Neural progenitor cell (in vitro differentiated cells): Measurements from ENCODE around the gene HAX1.

Experiments used
- EZH2 ChIP-seq: fragments of 200-600 bp; sonication (generic); IDR thresholded peaks from 2 replicates; pipeline ENCODE4 v1.6.1; 2017; ENCODE audit warnings: antibody characterized with exemption, mild to moderate bottlenecking, moderate library complexity
- TF ChIP-seq, protein P1 (sequence below): fragments of 200-600 bp; sonication (generic); IDR thresholded peaks from 2 replicates; pipeline ENCODE4 v1.5.1; 2017; ENCODE audit warnings: antibody characterized with exemption, mild to moderate bottlenecking

DNA sequence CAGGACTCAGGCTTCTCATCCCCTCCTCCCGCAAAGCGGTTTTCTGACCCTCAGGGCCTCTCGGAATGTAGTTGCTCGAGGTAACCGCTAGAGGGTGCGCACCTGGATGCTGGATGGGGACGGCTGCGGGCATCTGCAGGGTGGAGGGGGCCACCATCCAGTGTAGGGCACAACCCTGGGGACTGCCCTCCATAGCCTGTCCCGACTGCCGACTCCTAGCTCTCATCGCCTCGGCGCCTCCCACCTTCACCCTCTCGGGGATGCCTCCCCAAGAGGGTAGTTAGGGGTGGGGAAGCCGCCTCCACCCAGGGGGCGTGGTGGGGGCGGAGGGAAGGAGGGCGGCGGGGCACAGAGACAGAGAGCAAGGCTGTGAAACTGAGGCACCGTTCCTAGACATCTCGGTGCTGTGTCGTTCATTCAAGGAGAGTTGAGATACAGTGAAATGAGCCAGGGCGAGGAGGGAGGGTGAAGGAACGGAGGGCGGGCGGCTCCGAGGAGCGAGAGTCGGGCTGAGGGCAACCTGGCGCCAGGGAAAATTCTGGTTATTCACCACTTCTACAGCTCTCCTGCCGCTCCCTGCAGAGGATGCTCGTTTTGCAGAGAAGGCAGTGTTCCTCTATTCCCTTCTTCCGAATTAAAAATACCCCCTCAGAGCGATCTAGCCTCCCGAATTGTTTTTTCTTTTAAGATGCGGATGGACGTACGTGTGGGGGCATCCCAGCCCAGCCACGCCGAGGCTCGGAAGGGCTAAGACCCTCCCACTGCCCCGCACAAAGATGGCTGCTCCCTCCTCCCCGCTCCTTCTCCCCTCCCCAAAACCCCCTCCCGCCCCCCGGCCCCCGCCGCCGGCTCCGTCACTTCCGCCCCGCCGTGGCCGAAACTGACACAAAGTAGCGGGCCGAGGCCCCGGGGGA, 52.5 kb downstream of the HAX1 start, which contains the start of gene ATP8B2:
- TF ChIP-seq, protein P1, sequence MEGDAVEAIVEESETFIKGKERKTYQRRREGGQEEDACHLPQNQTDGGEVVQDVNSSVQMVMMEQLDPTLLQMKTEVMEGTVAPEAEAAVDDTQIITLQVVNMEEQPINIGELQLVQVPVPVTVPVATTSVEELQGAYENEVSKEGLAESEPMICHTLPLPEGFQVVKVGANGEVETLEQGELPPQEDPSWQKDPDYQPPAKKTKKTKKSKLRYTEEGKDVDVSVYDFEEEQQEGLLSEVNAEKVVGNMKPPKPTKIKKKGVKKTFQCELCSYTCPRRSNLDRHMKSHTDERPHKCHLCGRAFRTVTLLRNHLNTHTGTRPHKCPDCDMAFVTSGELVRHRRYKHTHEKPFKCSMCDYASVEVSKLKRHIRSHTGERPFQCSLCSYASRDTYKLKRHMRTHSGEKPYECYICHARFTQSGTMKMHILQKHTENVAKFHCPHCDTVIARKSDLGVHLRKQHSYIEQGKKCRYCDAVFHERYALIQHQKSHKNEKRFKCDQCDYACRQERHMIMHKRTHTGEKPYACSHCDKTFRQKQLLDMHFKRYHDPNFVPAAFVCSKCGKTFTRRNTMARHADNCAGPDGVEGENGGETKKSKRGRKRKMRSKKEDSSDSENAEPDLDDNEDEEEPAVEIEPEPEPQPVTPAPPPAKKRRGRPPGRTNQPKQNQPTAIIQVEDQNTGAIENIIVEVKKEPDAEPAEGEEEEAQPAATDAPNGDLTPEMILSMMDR: peak; percentile 93
- TF ChIP-seq EZH2: no peak
